Panc1 (cell line): ENCODE results near the gene GABRR1. TPM values are rescaled to one million over a fixed set of nuclear protein-coding genes. Genes with fewer than 3 reads are reported as not detected.
"Not testable (repeated sequence)": the region's sequence is repeated elsewhere in the genome, so short reads cannot be mapped to it uniquely, and the experiment has no call there.

Experiments
- ATAC-seq: fragments of 200-7000 bp; cut with Tn5 transposase; 2 replicates; pipeline ENCODE4 v1.9.1; 2020; ENCODE audit warnings: mild to moderate bottlenecking, moderate library complexity
- BruUV-seq: library from RNA; stranded (reverse); fragments of 400-500 nt; replicated peaks from 2 replicates; lab custom pipeline; 2021; lab: Mats Ljungman, UMichigan
- CTCF ChIA-PET: fragments of 300-600 bp; sonication (Branson Sonifier 250); formaldehyde crosslinking; loops from one replicate; lab custom pipeline; 2022; ENCODE audit warnings: antibody characterized with exemption; lab: Charles Lee
- POLR2A ChIA-PET: fragments of 300-600 bp; sonication (Branson Sonifier 250); formaldehyde crosslinking; loops from one replicate; lab custom pipeline; 2022; ENCODE audit warnings: antibody characterized with exemption; lab: Charles Lee
- DNase-seq: peaks from one replicate; pipeline ENCODE4 v3.0.0-alpha.2; 2010; ENCODE audit warnings: low read depth, low spot score
- H3K27ac ChIP-seq: 2 replicates; pipeline ENCODE4 v1.5.1; 2011; ENCODE audit warnings: mild to moderate bottlenecking, low read length, inconsistent platforms
- H3K27me3 ChIP-seq: fragments of 200-500 bp; sonication (Bioruptor generic); 2 replicates; pipeline ENCODE4 v1.6.0; 2014; ENCODE audit warnings: low read length, inconsistent platforms; ENCODE audit not compliant: control insufficient read depth, insufficient read depth
- H3K36me3 ChIP-seq: fragments of 200-500 bp; sonication (Bioruptor generic); 2 replicates; pipeline ENCODE4 v1.5.1; 2014; ENCODE audit warnings: inconsistent platforms, mild to moderate bottlenecking, low read length, moderate library complexity; ENCODE audit not compliant: control insufficient read depth, insufficient read depth
- H3K4me1 ChIP-seq: 2 replicates; pipeline ENCODE4 v1.5.1; 2011; ENCODE audit warnings: inconsistent platforms, mild to moderate bottlenecking, low read length, moderate library complexity; ENCODE audit not compliant: control insufficient read depth, insufficient read depth
- H3K4me3 ChIP-seq, 2 experiments: 2 replicates each; pipeline ENCODE4 v1.5.1; 2011 to 2012; ENCODE audit warnings: low read depth in 2 of 2, low read length in 2 of 2, mild to moderate bottlenecking in 2 of 2, inconsistent platforms in 1 of 2, moderate library complexity in 1 of 2
- H3K9me3 ChIP-seq: fragments of 200-500 bp; sonication (Bioruptor generic); 2 replicates; pipeline ENCODE4 v1.5.1; 2014; ENCODE audit warnings: low read depth, mild to moderate bottlenecking, inconsistent platforms, low read length, moderate library complexity; ENCODE audit not compliant: control insufficient read depth, insufficient read depth
- POLR2AphosphoS5 ChIP-seq: IDR thresholded peaks from 2 replicates; pipeline ENCODE4 v1.6.1; 2012; ENCODE audit warnings: mild to moderate bottlenecking, low read depth, low read length, moderate library complexity
- REST ChIP-seq, 2 experiments: IDR thresholded peaks; 2 replicates each; pipeline ENCODE4 v1.6.1; 2011 to 2012; ENCODE audit warnings: low read depth in 2 of 2, control low read depth in 1 of 2, low read length in 1 of 2, mild to moderate bottlenecking in 1 of 2, moderate library complexity in 1 of 2; ENCODE audit not compliant: insufficient read depth in 1 of 2
- SIN3A ChIP-seq: IDR thresholded peaks from 2 replicates; pipeline ENCODE4 v1.6.1; 2012; ENCODE audit warnings: low read depth, mild to moderate bottlenecking, low read length, moderate library complexity, borderline replicate concordance; ENCODE audit not compliant: insufficient read depth
- TCF7L2 ChIP-seq: IDR thresholded peaks from 2 replicates; pipeline ENCODE4 v1.6.1; 2011; ENCODE audit warnings: mild to moderate bottlenecking, low read depth, low read length, inconsistent platforms
- in situ Hi-C: cut with HindIII; loops from 2 replicates; pipeline ENCODE4 v1.10.0; 2016; ENCODE audit warnings: low sequenced_read_pairs, low pct_unique_long_range_greater_than_20kb
- intact Hi-C: fragments of 100-400 bp; cut with micrococcal nuclease; formaldehyde crosslinking; loops from one replicate; pipeline ENCODE4 v1.10.0; 2022; ENCODE audit not compliant: unreplicated experiment
- total RNA-seq: library from RNA; stranded (reverse); gene quantifications from one replicate; pipeline ENCODE4 v1.2.1, GENCODE V29; 2021; ENCODE audit not compliant: unreplicated experiment
- TF ChIP-seq, protein P1 (sequence below): fragments of 450-650 bp; IDR thresholded peaks from 2 replicates; pipeline ENCODE4 v1.5.1; 2017; ENCODE audit warnings: mild to moderate bottlenecking

The GABRR1 gene
- total RNA-seq, 1 experiment from 2014 or later, result not detected

DNA sequence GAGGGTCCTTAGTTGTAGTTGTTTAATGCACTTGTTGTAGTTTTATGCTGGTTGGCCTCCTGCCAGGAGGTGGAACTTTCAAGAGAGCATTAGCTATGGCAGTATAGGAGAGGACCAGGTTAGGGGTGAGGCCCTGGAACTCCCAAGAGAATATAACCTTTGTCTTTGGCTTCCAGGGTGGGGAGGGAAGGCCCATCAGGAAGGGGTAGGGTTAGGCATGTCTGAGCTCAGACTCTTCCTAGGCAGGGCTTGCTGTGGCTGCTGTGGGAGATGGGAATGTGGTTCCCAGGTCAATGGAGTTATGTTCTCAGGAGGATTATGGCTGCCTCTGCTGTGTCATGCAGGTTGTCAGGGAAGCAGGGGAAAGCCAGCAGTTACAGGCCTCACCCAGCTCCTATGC is 20.0 kb upstream of the GABRR1 start:
- ChIA-PET CTCF (no interaction called here), POLR2A (no interaction called here)
- TF ChIP-seq POLR2AphosphoS5 (no peak), TCF7L2 (no peak)
- ATAC-seq (no peak), DNase-seq (no peak)
- intact Hi-C loops, result no loop called here
- Histone ChIP-seq H3K4me1 (no peaks in the 10 kb centered on the region), H3K9me3 (no peaks in the 10 kb centered on the region), H3K4me3 (no peak overlapping the region), H3K27ac (no peak overlapping the region), H3K27me3 (no peaks in the 10 kb centered on the region; the same call in 1 of the 2 replicates), H3K36me3 (no peaks in the 10 kb centered on the region)
- BruUV-seq, result no TSS peak
- in situ Hi-C loops, result no loop called here

GRCh38 chr6:89233605-89234004 is 16.4 kb upstream of the GABRR1 start:
- DNase-seq, CTCF ChIA-PET, intact Hi-C loops, H3K4me1 ChIP-seq, H3K36me3 ChIP-seq, POLR2A ChIA-PET, BruUV-seq, in situ Hi-C loops, H3K9me3 ChIP-seq, H3K27ac ChIP-seq, H3K4me3 ChIP-seq, H3K27me3 ChIP-seq, ATAC-seq: not testable (repeated sequence)

DNA sequence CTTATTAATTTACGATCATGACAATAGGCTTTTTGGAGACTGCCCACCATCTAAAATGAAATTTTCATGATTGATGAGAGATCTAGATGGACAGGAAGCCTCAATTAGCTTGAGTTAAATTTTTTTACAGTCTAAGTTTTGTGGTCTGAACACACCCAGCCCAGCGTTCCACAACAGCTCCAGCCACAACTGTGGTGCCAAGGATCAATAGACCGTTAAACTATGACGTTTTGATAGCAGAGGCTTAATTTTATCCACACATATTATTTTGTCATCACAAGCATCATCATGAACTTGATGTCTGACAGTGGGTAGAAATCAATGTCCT is 5.5 kb upstream of the GABRR1 start:
- in situ Hi-C loops, result no loop called here
- TF ChIP-seq TCF7L2, result no peak
- TF ChIP-seq REST (IDR thresholded peaks at IDR 0.05; ENCODE audit: insufficient read depth in 1 of 2, low read depth in 2 of 2, low read length in 1 of 2), result no peak
- no peak for TF ChIP-seq POLR2AphosphoS5
- TF ChIP-seq SIN3A, result no peak
- TF ChIP-seq, protein P1, sequence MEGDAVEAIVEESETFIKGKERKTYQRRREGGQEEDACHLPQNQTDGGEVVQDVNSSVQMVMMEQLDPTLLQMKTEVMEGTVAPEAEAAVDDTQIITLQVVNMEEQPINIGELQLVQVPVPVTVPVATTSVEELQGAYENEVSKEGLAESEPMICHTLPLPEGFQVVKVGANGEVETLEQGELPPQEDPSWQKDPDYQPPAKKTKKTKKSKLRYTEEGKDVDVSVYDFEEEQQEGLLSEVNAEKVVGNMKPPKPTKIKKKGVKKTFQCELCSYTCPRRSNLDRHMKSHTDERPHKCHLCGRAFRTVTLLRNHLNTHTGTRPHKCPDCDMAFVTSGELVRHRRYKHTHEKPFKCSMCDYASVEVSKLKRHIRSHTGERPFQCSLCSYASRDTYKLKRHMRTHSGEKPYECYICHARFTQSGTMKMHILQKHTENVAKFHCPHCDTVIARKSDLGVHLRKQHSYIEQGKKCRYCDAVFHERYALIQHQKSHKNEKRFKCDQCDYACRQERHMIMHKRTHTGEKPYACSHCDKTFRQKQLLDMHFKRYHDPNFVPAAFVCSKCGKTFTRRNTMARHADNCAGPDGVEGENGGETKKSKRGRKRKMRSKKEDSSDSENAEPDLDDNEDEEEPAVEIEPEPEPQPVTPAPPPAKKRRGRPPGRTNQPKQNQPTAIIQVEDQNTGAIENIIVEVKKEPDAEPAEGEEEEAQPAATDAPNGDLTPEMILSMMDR, result no peak
- Histone ChIP-seq H3K36me3 (no peaks in the 10 kb centered on the region), H3K27me3 (peaks cover 9% of the 10 kb centered on the region), H3K9me3 (no peaks in the 10 kb centered on the region), H3K27ac (no peak overlapping the region), H3K4me3 (no peak overlapping the region), H3K4me1 (no peaks in the 10 kb centered on the region)
- CTCF ChIA-PET, result no interaction called here
- BruUV-seq, result no TSS peak
- no peak for DNase-seq
- POLR2A ChIA-PET, result no interaction called here
- ATAC-seq, result no peak
- intact Hi-C loops, result no loop called here
